ENCODE results near the gene MYL6. TPM values are rescaled to one million over a fixed set of nuclear protein-coding genes. Genes with fewer than 3 reads are reported as not detected.

MYL6 gene
- total RNA-seq, 1 experiment from 2014 or later: 1,024 TPM

- POLR2A ChIA-PET: no interaction called here
- no peaks in the 10 kb centered on the region for H3K9me3 ChIP-seq (ENCODE audit: control insufficient read depth, insufficient read depth, low read depth, low read length)
- in situ Hi-C loops (cut with HindIII; ENCODE audit: low pct_unique_long_range_greater_than_20kb, low sequenced_read_pairs) (no loop called here), intact Hi-C loops (cut with micrococcal nuclease; ENCODE audit: unreplicated experiment) (no loop called here)
- ATAC-seq (no peak), DNase-seq (ENCODE audit: low read depth, low spot score) (no peak)
- no peak for TF ChIP-seq POLR2AphosphoS5 (IDR thresholded peaks at IDR 0.05; ENCODE audit: low read depth, low read length)
- TF ChIP-seq REST (IDR thresholded peaks at IDR 0.05; ENCODE audit: insufficient read depth in 1 of 2, low read depth in 2 of 2, low read length in 1 of 2): no peak
- no peak for TF ChIP-seq SIN3A (IDR thresholded peaks at IDR 0.05; ENCODE audit: borderline replicate concordance, insufficient read depth, low read depth, low read length)
- no peak for TF ChIP-seq TCF7L2 (IDR thresholded peaks at IDR 0.05; ENCODE audit: low read depth, low read length)
- TF ChIP-seq CTCF (IDR thresholded peaks at IDR 0.05): no peak
- CTCF ChIA-PET: interaction anchor here (1.2 kb wide), 1 partner anchor 16 kb away, joined by 3 read pairs; the partner anchor contains the start of gene ESYT1
- no peak overlapping the region for H3K27ac ChIP-seq (ENCODE audit: low read length)
- peaks cover 4% of the 10 kb centered on the region; the same call in 1 of the 2 replicates for H3K4me1 ChIP-seq (ENCODE audit: control insufficient read depth, insufficient read depth, low read length)
- no TSS peak for BruUV-seq (replicated peaks)
- no peak overlapping the region for H3K4me3 ChIP-seq (ENCODE audit: low read depth in 2 of 2, low read length in 2 of 2)
- H3K27me3 ChIP-seq (ENCODE audit: control insufficient read depth, insufficient read depth, low read length): no peaks in the 10 kb centered on the region
- peaks cover 12% of the 10 kb centered on the region for H3K36me3 ChIP-seq (ENCODE audit: control insufficient read depth, insufficient read depth, low read length)
These were observed 14.3 kb upstream of the MYL6 start for GRCh38 chr12:56143870-56144269.

- no peak overlapping the region for H3K4me3 ChIP-seq (ENCODE audit: low read depth in 2 of 2, low read length in 2 of 2)
- in situ Hi-C loops (cut with HindIII; ENCODE audit: low pct_unique_long_range_greater_than_20kb, low sequenced_read_pairs) (no loop called here), intact Hi-C loops (cut with micrococcal nuclease; ENCODE audit: unreplicated experiment) (no loop called here)
- H3K4me1 ChIP-seq (ENCODE audit: control insufficient read depth, insufficient read depth, low read length): peaks cover 4% of the 10 kb centered on the region; the same call in 1 of the 2 replicates
- H3K36me3 ChIP-seq (ENCODE audit: control insufficient read depth, insufficient read depth, low read length): peaks cover 12% of the 10 kb centered on the region
- no peak overlapping the region for H3K27ac ChIP-seq (ENCODE audit: low read length)
- no peak for TF ChIP-seq SIN3A (IDR thresholded peaks at IDR 0.05; ENCODE audit: borderline replicate concordance, insufficient read depth, low read depth, low read length)
- TF ChIP-seq REST (IDR thresholded peaks at IDR 0.05; ENCODE audit: insufficient read depth in 1 of 2, low read depth in 2 of 2, low read length in 1 of 2): no peak
- TF ChIP-seq TCF7L2 (IDR thresholded peaks at IDR 0.05; ENCODE audit: low read depth, low read length): no peak
- TF ChIP-seq POLR2AphosphoS5 (IDR thresholded peaks at IDR 0.05; ENCODE audit: low read depth, low read length): no peak
- TF ChIP-seq CTCF (IDR thresholded peaks at IDR 0.05): no peak
- H3K27me3 ChIP-seq (ENCODE audit: control insufficient read depth, insufficient read depth, low read length): no peaks in the 10 kb centered on the region
- no TSS peak for BruUV-seq (replicated peaks)
- POLR2A ChIA-PET: no interaction called here
- CTCF ChIA-PET: no interaction called here
- no peak for DNase-seq (ENCODE audit: low read depth, low spot score)
- no peak for ATAC-seq
- no peaks in the 10 kb centered on the region for H3K9me3 ChIP-seq (ENCODE audit: control insufficient read depth, insufficient read depth, low read depth, low read length)
These were observed 12.9 kb upstream of the MYL6 start for GRCh38 chr12:56145217-56145616.

All from Panc1 (cell line).